WTC11 (cell line): ENCODE measurements around the gene TOP2A. TPM values are rescaled to one million over a fixed set of nuclear protein-coding genes. Genes with fewer than 3 reads are reported as not detected.

Experiments used
- ATAC-seq: fragments of 200-7000 bp; cut with Tn5 transposase; 2 replicates; pipeline ENCODE4 v1.10.0; 2021; ENCODE audit warnings: mild to moderate bottlenecking, moderate library complexity
- CTCF ChIA-PET: fragments of 300-600 bp; sonication (Branson Sonifier 250); formaldehyde crosslinking; loops from one replicate; lab custom pipeline; 2021; ENCODE audit warnings: antibody characterized with exemption; lab: Charles Lee
- POLR2A ChIA-PET: fragments of 350-600 bp; sonication (Branson Sonifier 250); formaldehyde crosslinking; loops from one replicate; lab custom pipeline; 2021; ENCODE audit warnings: antibody characterized with exemption; lab: Charles Lee
- DNase-seq: peaks from one replicate; pipeline ENCODE4 v3.0.0; 2021; ENCODE audit warnings: low spot score
- H3K27ac Mint-ChIP-seq: 2 replicates; pipeline ENCODE4 v1.8.0; 2021; ENCODE audit warnings: mixed read lengths
- H3K27me3 Mint-ChIP-seq: 2 replicates; pipeline ENCODE4 v1.8.0; 2021; ENCODE audit warnings: low read depth, mild to moderate bottlenecking, moderate library complexity, mixed read lengths
- H3K36me3 Mint-ChIP-seq: 2 replicates; pipeline ENCODE4 v1.8.0; 2021; ENCODE audit warnings: mixed read lengths
- H3K4me1 Mint-ChIP-seq: 2 replicates; pipeline ENCODE4 v1.8.0; 2022; ENCODE audit warnings: mixed read lengths
- H3K4me3 Mint-ChIP-seq: 2 replicates; pipeline ENCODE4 v1.8.0; 2021; ENCODE audit warnings: mild to moderate bottlenecking, moderate library complexity, mixed read lengths
- H3K9me3 Mint-ChIP-seq: 2 replicates; pipeline ENCODE4 v1.8.0; 2021; ENCODE audit warnings: mixed read lengths
- ATF3 ChIP-seq: sonication (generic); formaldehyde crosslinking; conservative IDR thresholded peaks from 2 replicates; pipeline ENCODE4 v1.8.1; 2022; ENCODE audit warnings: mild to moderate bottlenecking, missing genetic modification reagents
- CBFB ChIP-seq: sonication (generic); formaldehyde crosslinking; IDR thresholded peaks from 2 replicates; pipeline ENCODE4 v1.8.1; 2022; ENCODE audit warnings: mild to moderate bottlenecking, low read depth, missing genetic modification reagents
- FOXJ3 ChIP-seq: sonication (generic); formaldehyde crosslinking; IDR thresholded peaks from 2 replicates; pipeline ENCODE4 v1.9.0; 2021; ENCODE audit warnings: missing genetic modification reagents, mild to moderate bottlenecking, borderline replicate concordance
- GTF2I ChIP-seq: fragments of 250-450 bp; sonication (Bioruptor Pico); conservative IDR thresholded peaks from 2 replicates; pipeline ENCODE4 v1.4.0; 2021; ENCODE audit warnings: mild to moderate bottlenecking
- JUN ChIP-seq: sonication (generic); formaldehyde crosslinking; IDR thresholded peaks from 2 replicates; pipeline ENCODE4 v1.8.0; 2023; ENCODE audit warnings: mild to moderate bottlenecking, missing genetic modification reagents
- KAT7 ChIP-seq: sonication (generic); formaldehyde crosslinking; IDR thresholded peaks from 2 replicates; pipeline ENCODE4 v1.8.1; 2023; ENCODE audit warnings: missing genetic modification reagents, mild to moderate bottlenecking, borderline replicate concordance
- MLX ChIP-seq: sonication (generic); formaldehyde crosslinking; IDR thresholded peaks from 2 replicates; pipeline ENCODE4 v1.8.1; 2023; ENCODE audit warnings: mild to moderate bottlenecking, missing genetic modification reagents, moderate library complexity
- MYBL2 ChIP-seq: sonication (generic); formaldehyde crosslinking; IDR thresholded peaks from 2 replicates; pipeline ENCODE4 v1.8.1; 2023; ENCODE audit warnings: mild to moderate bottlenecking, moderate library complexity, missing genetic modification reagents
- NFE2L1 ChIP-seq: sonication (generic); formaldehyde crosslinking; IDR thresholded peaks from 2 replicates; pipeline ENCODE4 v1.8.1; 2023; ENCODE audit warnings: missing genetic modification reagents
- NFYB ChIP-seq: sonication (generic); formaldehyde crosslinking; conservative IDR thresholded peaks from 2 replicates; pipeline ENCODE4 v1.8.0; 2022; ENCODE audit warnings: low read depth, missing genetic modification reagents
- SMAD3 ChIP-seq: sonication (generic); formaldehyde crosslinking; IDR thresholded peaks from 2 replicates; pipeline ENCODE4 v1.8.0; 2022; ENCODE audit warnings: missing genetic modification reagents, mild to moderate bottlenecking, borderline replicate concordance
- STAT6 ChIP-seq: sonication (generic); formaldehyde crosslinking; conservative IDR thresholded peaks from 2 replicates; pipeline ENCODE4 v1.8.1; 2023; ENCODE audit warnings: mild to moderate bottlenecking, low read depth, missing genetic modification reagents, moderate library complexity
- ZBTB21 ChIP-seq: sonication (generic); formaldehyde crosslinking; IDR thresholded peaks from 2 replicates; pipeline ENCODE4 v1.8.1; 2023; ENCODE audit warnings: mild to moderate bottlenecking, missing genetic modification reagents, borderline replicate concordance
- ZBTB43 ChIP-seq: sonication (generic); formaldehyde crosslinking; IDR thresholded peaks from 2 replicates; pipeline ENCODE4 v1.8.1; 2023; ENCODE audit warnings: mild to moderate bottlenecking, missing genetic modification reagents
- ZNF219 ChIP-seq: sonication (generic); formaldehyde crosslinking; IDR thresholded peaks from 2 replicates; pipeline ENCODE4 v1.8.0; 2023; ENCODE audit warnings: missing genetic modification reagents, mild to moderate bottlenecking, borderline replicate concordance
- ZNF232 ChIP-seq: sonication (generic); formaldehyde crosslinking; IDR thresholded peaks from 2 replicates; pipeline ENCODE4 v1.8.0; 2022; ENCODE audit warnings: mild to moderate bottlenecking, missing genetic modification reagents
- ZNF423 ChIP-seq: fragments of 250-450 bp; sonication (Bioruptor Pico); IDR thresholded peaks from 2 replicates; pipeline ENCODE4 v2.1.2; 2022; ENCODE audit warnings: mild to moderate bottlenecking, moderate library complexity
- ZSCAN18 ChIP-seq: fragments of 250-450 bp; sonication (Bioruptor Pico); IDR thresholded peaks from 2 replicates; pipeline ENCODE4 v2.1.2; 2022; ENCODE audit warnings: mild to moderate bottlenecking, moderate library complexity
- total RNA-seq: library from RNA; stranded (reverse); gene quantifications from 3 replicates; pipeline ENCODE4 v1.2.3, GENCODE V29; 2021

Gene TOP2A
- total RNA-seq, 1 experiment from 2014 or later = 307 TPM

GRCh38 chr17:40361925-40362695 is 55.6 kb downstream of the TOP2A start:
- H3K27me3 Mint-ChIP-seq = peaks cover 40% of the 10 kb centered on the region
- ChIA-PET CTCF (interaction anchor here (0.7 to 6.9 kb wide), 29 partner anchors 11 to 258 kb away, joined by 3 to 102 read pairs (median 5); partner anchors contain the start of genes IGFBP4 and TOP2A), POLR2A (no interaction called here)
- H3K4me3 Mint-ChIP-seq = peak overlapping the region; percentile 58
- DNase-seq = no peak
- peaks cover 36% of the 10 kb centered on the region for H3K4me1 Mint-ChIP-seq
- H3K9me3 Mint-ChIP-seq = no peaks in the 10 kb centered on the region
- TF ChIP-seq ZNF423 (CRISPR knock-in tag) (0 out of 2 replicates have a peak, but pooled peaks have one; percentile 3), STAT6 (CRISPR knock-in tag) (no peak)
- no peak overlapping the region for H3K27ac Mint-ChIP-seq
- no peaks in the 10 kb centered on the region for H3K36me3 Mint-ChIP-seq
- no peak for ATAC-seq

GRCh38 chr17:40361063-40361924 is 56.4 kb downstream of the TOP2A start:
- ChIA-PET POLR2A (no interaction called here), CTCF (interaction anchor here (0.6 to 6.9 kb wide), 25 partner anchors 16 to 258 kb away, joined by 3 to 102 read pairs (median 5); partner anchors contain the start of genes IGFBP4 and TOP2A)
- H3K9me3 Mint-ChIP-seq = no peaks in the 10 kb centered on the region
- H3K4me1 Mint-ChIP-seq = peaks cover 36% of the 10 kb centered on the region
- H3K36me3 Mint-ChIP-seq = no peaks in the 10 kb centered on the region
- peak overlapping the region; percentile 42 for H3K4me3 Mint-ChIP-seq
- no peak overlapping the region for H3K27ac Mint-ChIP-seq
- no peak; the same call in 1 of the 2 replicates for ATAC-seq
- TF ChIP-seq SMAD3 (no peak), KAT7 (no peak), ZSCAN18 (no peak), CBFB (CRISPR knock-in tag) (no peak), GTF2I (no peak), ATF3 (CRISPR knock-in tag) (no peak), ZNF232 (CRISPR knock-in tag) (no peak)
- H3K27me3 Mint-ChIP-seq = peaks cover 40% of the 10 kb centered on the region
- no peak for DNase-seq

GRCh38 chr17:40360091-40360490 is 57.6 kb downstream of the TOP2A start:
- H3K4me1 Mint-ChIP-seq = peaks cover 43% of the 10 kb centered on the region
- H3K36me3 Mint-ChIP-seq = 0 out of 2 replicates have a peak, but pooled peaks cover 2% of the 10 kb centered on the region
- no peak overlapping the region for H3K27ac Mint-ChIP-seq

More at GRCh38 chr17:40360091-40360490, 57.6 kb downstream of the TOP2A start:
- DNase-seq (no peak), ATAC-seq (no peak)
- ChIA-PET CTCF (interaction anchor here (1.5 to 6.9 kb wide), 6 partner anchors 83 to 260 kb away, joined by 3 to 102 read pairs (median 20); partner anchors contain the start of gene IGFBP4), POLR2A (no interaction called here)
- Mint-ChIP-seq H3K27me3 (peaks cover 40% of the 10 kb centered on the region), H3K4me3 (no peak overlapping the region), H3K9me3 (no peaks in the 10 kb centered on the region)
- no peak for TF ChIP-seq GTF2I
- TF ChIP-seq MLX (CRISPR knock-in tag) = no peak
- TF ChIP-seq FOXJ3 (CRISPR knock-in tag) = no peak
- TF ChIP-seq MYBL2 (CRISPR knock-in tag) = no peak
- no peak for TF ChIP-seq NFYB
- TF ChIP-seq ZNF219 (CRISPR knock-in tag) = no peak
- TF ChIP-seq ZBTB21 = no peak
- TF ChIP-seq JUN (CRISPR knock-in tag) = no peak
- TF ChIP-seq NFE2L1 (CRISPR knock-in tag) = no peak
- no peak for TF ChIP-seq ZSCAN18
- no peak for TF ChIP-seq ZBTB43
